ENCODE measurements around the gene C20orf144.
"Not testable (repeated sequence)": the region's sequence is repeated elsewhere in the genome, so short reads cannot be mapped to it uniquely, and the experiment has no call there.

The C20orf144 gene

GRCh38 chr20:33693741-33694638, 31.9 kb downstream of the C20orf144 start:
- no peak for DNase-seq (ENCODE audit: low read depth in 2 of 2)

GRCh38 chr20:33694639-33695012, 32.5 kb downstream of the C20orf144 start:
- no peak for DNase-seq (ENCODE audit: low read depth in 2 of 2)

GRCh38 chr20:33696448-33696847, 34.3 kb downstream of the C20orf144 start:
- no peak for DNase-seq (ENCODE audit: low read depth in 2 of 2)

- DNase-seq (ENCODE audit: low read depth in 2 of 2), result no peak
Observed at GRCh38 chr20:33697129-33697528, 35.0 kb downstream of the C20orf144 start.

GRCh38 chr20:33698966-33699365, 36.8 kb downstream of the C20orf144 start:
- DNase-seq (ENCODE audit: low read depth in 2 of 2), result not testable (repeated sequence)

GRCh38 chr20:33700696-33701441, 38.7 kb downstream of the C20orf144 start:
- DNase-seq (ENCODE audit: low read depth in 2 of 2), result not testable (repeated sequence)

- DNase-seq (ENCODE audit: low read depth in 2 of 2), result no peak
Observed at GRCh38 chr20:33701629-33702450, 39.7 kb downstream of the C20orf144 start.

GRCh38 chr20:33702861-33703260, 40.7 kb downstream of the C20orf144 start:
- no peak for DNase-seq (ENCODE audit: low read depth in 2 of 2)

GRCh38 chr20:33703498-33704137, 41.5 kb downstream of the C20orf144 start:
- DNase-seq (ENCODE audit: low read depth in 2 of 2), result no peak

- DNase-seq (ENCODE audit: low read depth in 2 of 2), result no peak
Observed at GRCh38 chr20:33704197-33704924, 42.2 kb downstream of the C20orf144 start.

- no peak for DNase-seq (ENCODE audit: low read depth in 2 of 2)
Observed at GRCh38 chr20:33707668-33708067, 45.5 kb downstream of the C20orf144 start.

- DNase-seq (ENCODE audit: low read depth in 2 of 2), result no peak
Observed at GRCh38 chr20:33709398-33709797, 47.3 kb downstream of the C20orf144 start.

- DNase-seq (ENCODE audit: low read depth in 2 of 2), result no peak
Observed at GRCh38 chr20:33709905-33710541, 47.9 kb downstream of the C20orf144 start.

GRCh38 chr20:33710681-33711445, 48.7 kb downstream of the C20orf144 start:
- no peak for DNase-seq (ENCODE audit: low read depth in 2 of 2)

- no peak for DNase-seq (ENCODE audit: low read depth in 2 of 2)
Observed at GRCh38 chr20:33711446-33711738, 49.3 kb downstream of the C20orf144 start.

Data from stimulated activated CD8-positive, alpha-beta memory T cell treated with anti-CD3 and anti-CD28 coated beads, Interleukin-7, amount 100 ng/mL, for 4 hours (primary cell).